PC-9 (cell line): Measurements from ENCODE around the gene CFAP74. TPM values are rescaled to one million over a fixed set of nuclear protein-coding genes. Genes with fewer than 3 reads are reported as not detected.
A peak's percentile ranks its signal among the peaks of the same experiment; 100 is the strongest.

Experiments used
- BruUV-seq: library from RNA; stranded (reverse); fragments of 400-500 nt; replicated peaks from 2 replicates; lab custom pipeline; 2021; lab: Mats Ljungman, UMichigan
- CTCF ChIA-PET: fragments of 300-600 bp; sonication (Branson Sonifier 250); formaldehyde crosslinking; loops from one replicate; lab custom pipeline; 2022; ENCODE audit warnings: antibody characterized with exemption; lab: Charles Lee
- POLR2A ChIA-PET: fragments of 300-600 bp; sonication (Branson Sonifier 250); formaldehyde crosslinking; loops from one replicate; lab custom pipeline; 2022; ENCODE audit warnings: antibody characterized with exemption; ENCODE audit not compliant: unreplicated experiment; lab: Charles Lee
- DNase-seq, 2 experiments: peaks; one replicate each; pipeline versions ENCODE4 v3.0.0 to v3.0.0-alpha.2; 2015 to 2022; ENCODE audit warnings: mixed read lengths in 1 of 2
- H2AFZ ChIP-seq: fragments of 200-600 bp; sonication (generic); 2 replicates; pipeline ENCODE4 v1.8.1; 2017; ENCODE audit warnings: antibody characterized with exemption
- H3F3A ChIP-seq: fragments of 200-600 bp; sonication (generic); 2 replicates; pipeline ENCODE4 v1.8.1; 2017; ENCODE audit warnings: antibody characterized with exemption, mild to moderate bottlenecking, low read depth; ENCODE audit not compliant: insufficient read depth
- H3K27ac ChIP-seq: fragments of 200-600 bp; sonication (generic); 2 replicates; pipeline ENCODE4 v1.6.1; 2016; ENCODE audit warnings: mixed run types
- H3K27me3 ChIP-seq: fragments of 200-600 bp; sonication (generic); 2 replicates; pipeline ENCODE4 v1.6.1; 2016; ENCODE audit warnings: low read depth, mixed run types; ENCODE audit not compliant: insufficient read depth
- H3K36me3 ChIP-seq: fragments of 200-600 bp; sonication (generic); 2 replicates; pipeline ENCODE4 v1.6.1; 2016; ENCODE audit warnings: low read depth, mixed run types
- H3K4me1 ChIP-seq: fragments of 200-600 bp; sonication (generic); replicated peaks from 2 replicates; pipeline ENCODE4 v1.6.1; 2016; ENCODE audit warnings: mixed run types; ENCODE audit not compliant: insufficient read depth
- H3K4me2 ChIP-seq: fragments of 200-600 bp; sonication (generic); 2 replicates; pipeline ENCODE4 v1.6.1; 2017; ENCODE audit warnings: mixed run types
- H3K4me3 ChIP-seq: fragments of 200-600 bp; sonication (generic); 2 replicates; pipeline ENCODE4 v1.6.1; 2016; ENCODE audit warnings: mixed run types
- H3K79me2 ChIP-seq: fragments of 200-600 bp; sonication (generic); 2 replicates; pipeline ENCODE4 v1.6.1; 2017; ENCODE audit warnings: low read depth, mixed run types
- H3K9me2 ChIP-seq: fragments of 200-600 bp; sonication (generic); 2 replicates; pipeline ENCODE4 v1.8.1; 2017; ENCODE audit warnings: mild to moderate bottlenecking; ENCODE audit not compliant: insufficient read depth
- H3K9me3 ChIP-seq: fragments of 200-600 bp; sonication (generic); 2 replicates; pipeline ENCODE4 v1.8.1; 2016; ENCODE audit warnings: low read depth; ENCODE audit not compliant: insufficient read depth
- H4K20me1 ChIP-seq: fragments of 200-600 bp; sonication (generic); 2 replicates; pipeline ENCODE4 v1.8.1; 2017; ENCODE audit not compliant: insufficient read depth
- CTCF ChIP-seq: fragments of 200-600 bp; sonication (generic); conservative IDR thresholded peaks from 2 replicates; pipeline ENCODE4 v1.6.1; 2017; ENCODE audit warnings: mixed run types, antibody characterized with exemption, mild to moderate bottlenecking, moderate library complexity
- EZH2 ChIP-seq: fragments of 200-600 bp; sonication (generic); IDR thresholded peaks from 2 replicates; pipeline ENCODE4 v1.8.0; 2017; ENCODE audit warnings: antibody characterized with exemption, low read depth
- intact Hi-C: fragments of 100-400 bp; cut with micrococcal nuclease; formaldehyde crosslinking; loops from one replicate; pipeline ENCODE4 v1.10.0; 2022; ENCODE audit not compliant: unreplicated experiment
- total RNA-seq: library from RNA; stranded (reverse); gene quantifications from 2 replicates; pipeline ENCODE4 v1.2.3, GENCODE V29; 2021

The CFAP74 gene
- total RNA-seq, 1 experiment from 2014 or later: 2.8 TPM

- H3K4me3 ChIP-seq: no peak overlapping the region
- no peaks in the 10 kb centered on the region for H4K20me1 ChIP-seq
- H3K27ac ChIP-seq: no peak overlapping the region
- ChIA-PET CTCF (interaction anchor here (0.6 to 1.0 kb wide), 2 partner anchors 19 to 103 kb away, joined by 4 read pairs; no protein-coding TSS in a partner anchor), POLR2A (no interaction called here)
- TF ChIP-seq EZH2 (no peak), CTCF (no peak)
- peaks cover 11% of the 10 kb centered on the region for H3K79me2 ChIP-seq
- H3K9me2 ChIP-seq: no peaks in the 10 kb centered on the region
- no TSS peak for BruUV-seq
- H3F3A ChIP-seq: peaks cover 12% of the 10 kb centered on the region; the same call in 1 of the 2 replicates
- no peak overlapping the region for H2AFZ ChIP-seq
- intact Hi-C loops: loop anchor here (1.0 kb wide), 2 partner anchors 103 to 138 kb away; no protein-coding TSS in a partner anchor
- H3K36me3 ChIP-seq: no peaks in the 10 kb centered on the region
- H3K4me1 ChIP-seq: 0 out of 2 replicates have a peak, but pooled peaks cover 5% of the 10 kb centered on the region
- no peak overlapping the region for H3K4me2 ChIP-seq
- H3K9me3 ChIP-seq: no peaks in the 10 kb centered on the region
- DNase-seq: no peak
- H3K27me3 ChIP-seq: peaks cover under 1% of the 10 kb centered on the region; the same call in 1 of the 2 replicates
Observed at GRCh38 chr1:2046953-2047748, 43.6 kb upstream of the CFAP74 start.

- DNase-seq: peak in 1 of 2 experiments; percentile 84
- 0 out of 2 replicates have a peak, but pooled peaks cover under 1% of the 10 kb centered on the region for H3K4me1 ChIP-seq
- TF ChIP-seq CTCF (peak; percentile 83), EZH2 (no peak)
- peaks cover 12% of the 10 kb centered on the region; the same call in 1 of the 2 replicates for H3F3A ChIP-seq
- intact Hi-C loops: loop anchor here (1.0 kb wide), 2 partner anchors 102 to 137 kb away; no protein-coding TSS in a partner anchor
- no TSS peak for BruUV-seq
- no peak overlapping the region for H2AFZ ChIP-seq
- H4K20me1 ChIP-seq: no peaks in the 10 kb centered on the region
- H3K4me3 ChIP-seq: no peak overlapping the region
- H3K36me3 ChIP-seq: no peaks in the 10 kb centered on the region
- no peaks in the 10 kb centered on the region for H3K9me2 ChIP-seq
- H3K4me2 ChIP-seq: no peak overlapping the region
- CTCF ChIA-PET: interaction anchor here (0.6 to 1.0 kb wide), 2 partner anchors 18 to 102 kb away, joined by 4 read pairs; no protein-coding TSS in a partner anchor
- POLR2A ChIA-PET: no interaction called here
- H3K27ac ChIP-seq: no peak overlapping the region
- H3K27me3 ChIP-seq: peaks cover 7% of the 10 kb centered on the region; the same call in 1 of the 2 replicates
- no peaks in the 10 kb centered on the region for H3K9me3 ChIP-seq
- peaks cover 6% of the 10 kb centered on the region; the same call in 1 of the 2 replicates for H3K79me2 ChIP-seq
Observed at GRCh38 chr1:2046174-2046917, 42.8 kb upstream of the CFAP74 start.

- H4K20me1 ChIP-seq: no peaks in the 10 kb centered on the region
- no peaks in the 10 kb centered on the region for H3K9me3 ChIP-seq
- intact Hi-C loops: loop anchor here (1.0 kb wide), 3 partner anchors 85 to 136 kb away; no protein-coding TSS in a partner anchor
- no peaks in the 10 kb centered on the region for H3K79me2 ChIP-seq
- no peaks in the 10 kb centered on the region for H3K4me1 ChIP-seq
- no TSS peak for BruUV-seq
- no peak overlapping the region for H3K4me3 ChIP-seq
- no peak overlapping the region for H3K4me2 ChIP-seq
- H3K27ac ChIP-seq: no peak overlapping the region
- POLR2A ChIA-PET: no interaction called here
- no peak for TF ChIP-seq EZH2
- no peak for TF ChIP-seq CTCF
- no peaks in the 10 kb centered on the region for H3K36me3 ChIP-seq
- CTCF ChIA-PET: interaction anchor here (1.0 kb wide), 1 partner anchor 101 kb away, joined by 4 read pairs; no protein-coding TSS in a partner anchor
- H3K27me3 ChIP-seq: peaks cover 15% of the 10 kb centered on the region
- H2AFZ ChIP-seq: no peak overlapping the region
- H3K9me2 ChIP-seq: no peaks in the 10 kb centered on the region
- peaks cover 12% of the 10 kb centered on the region; the same call in 1 of the 2 replicates for H3F3A ChIP-seq
- DNase-seq: no peak
Observed at GRCh38 chr1:2045468-2046173, 42.0 kb upstream of the CFAP74 start.
